GM12878 (cell line): ENCODE data around the gene ACD. TPM values are rescaled to one million over a fixed set of nuclear protein-coding genes. Genes with fewer than 3 reads are reported as not detected.

Experiments
- ATF3 ChIP-seq: IDR thresholded peaks from 2 replicates; pipeline ENCODE4 v1.6.1; 2011; ENCODE audit warnings: low read depth, mild to moderate bottlenecking, low read length, moderate library complexity, borderline replicate concordance; ENCODE audit errors: extremely low read depth
- BACH1 ChIP-seq: fragments of 450-650 bp; IDR thresholded peaks from 2 replicates; pipeline ENCODE4 v1.6.1; 2017; ENCODE audit warnings: mild to moderate bottlenecking, borderline replicate concordance
- CTCF ChIP-seq, 3 experiments: IDR thresholded peaks in 2 of 3; conservative IDR thresholded peaks in 1 of 3; 2 replicates each; pipeline ENCODE4 v1.5.1; 2011; ENCODE audit warnings: low read depth in 3 of 3, low read length in 3 of 3, mild to moderate bottlenecking in 3 of 3, control low read depth in 2 of 3, moderate library complexity in 2 of 3, inconsistent platforms in 1 of 3, mixed read lengths in 1 of 3; ENCODE audit not compliant: control insufficient read depth in 2 of 3, insufficient read depth in 1 of 3; ENCODE audit errors: extremely low read depth in 1 of 3
- EED ChIP-seq: sonication (generic); IDR thresholded peaks from 2 replicates; pipeline ENCODE4 v1.6.1; 2016; ENCODE audit warnings: antibody characterized with exemption, low read depth
- ELK1 ChIP-seq: IDR thresholded peaks from 2 replicates; pipeline ENCODE4 v1.6.1; 2012; ENCODE audit warnings: low read depth, low read length, improper control_type of control experiment
- KAT2A ChIP-seq: conservative IDR thresholded peaks from 2 replicates; pipeline ENCODE4 v1.6.1; 2011; ENCODE audit warnings: low read depth, low read length; ENCODE audit not compliant: control insufficient read depth
- LARP7 ChIP-seq: fragments of 450-650 bp; IDR thresholded peaks from 2 replicates; pipeline ENCODE4 v1.6.1; 2017; ENCODE audit warnings: mild to moderate bottlenecking
- MAX ChIP-seq: IDR thresholded peaks from 2 replicates; pipeline ENCODE4 v1.6.1; 2012; ENCODE audit warnings: low read depth, low read length, improper control_type of control experiment
- MLLT1 ChIP-seq: fragments of 450-650 bp; IDR thresholded peaks from 2 replicates; pipeline ENCODE4 v1.6.1; 2016; ENCODE audit warnings: mild to moderate bottlenecking
- MTA2 ChIP-seq: fragments of 450-650 bp; IDR thresholded peaks from 2 replicates; pipeline ENCODE4 v1.6.1; 2016; ENCODE audit warnings: low read depth, mild to moderate bottlenecking, moderate library complexity
- MXI1 ChIP-seq: fragments of 150-350 bp; IDR thresholded peaks from 2 replicates; pipeline ENCODE4 v1.6.1; 2011; ENCODE audit warnings: low read depth, mild to moderate bottlenecking, inconsistent platforms, low read length, improper control_type of control experiment
- PKNOX1 ChIP-seq: fragments of 450-650 bp; IDR thresholded peaks from 2 replicates; pipeline ENCODE4 v1.6.1; 2016; ENCODE audit warnings: mild to moderate bottlenecking
- POLR2AphosphoS2 ChIP-seq: IDR thresholded peaks from 2 replicates; pipeline ENCODE4 v1.6.1; 2011; ENCODE audit warnings: low read depth, mild to moderate bottlenecking, low read length, improper control_type of control experiment, moderate library complexity
- RAD21 ChIP-seq: IDR thresholded peaks from 2 replicates; pipeline ENCODE4 v1.6.1; 2011; ENCODE audit warnings: mild to moderate bottlenecking, low read depth, low read length, moderate library complexity; ENCODE audit not compliant: insufficient read depth
- RB1 ChIP-seq: fragments of 450-650 bp; formaldehyde crosslinking; IDR thresholded peaks from 2 replicates; pipeline ENCODE4 v1.6.1; 2017; ENCODE audit warnings: mild to moderate bottlenecking, borderline replicate concordance
- RBBP5 ChIP-seq: fragments of 200-600 bp; sonication (generic); conservative IDR thresholded peaks from 2 replicates; pipeline ENCODE4 v1.6.1; 2016
- SMARCA5 ChIP-seq: fragments of 450-650 bp; IDR thresholded peaks from 2 replicates; pipeline ENCODE4 v1.6.1; 2017; ENCODE audit warnings: mild to moderate bottlenecking
- SMC3 ChIP-seq: IDR thresholded peaks from 2 replicates; pipeline ENCODE4 v1.6.1; 2011; ENCODE audit warnings: low read length, improper control_type of control experiment, borderline replicate concordance
- ZNF687 ChIP-seq: fragments of 450-650 bp; IDR thresholded peaks from 2 replicates; pipeline ENCODE4 v1.6.1; 2017; ENCODE audit warnings: mild to moderate bottlenecking, moderate library complexity
- polyA plus RNA-seq, 11 experiments: library from polyadenylated mRNA; depleted of rRNA in 4 of 11; unstranded in 6 of 11; stranded (reverse) in 5 of 11; fragments of >200 nt; fragmentation: Nextera tagmentation in 4 of 11; fragmentation: Illumina TruSeq in 1 of 11; extraction: Ambion mirVana in 4 of 11; extraction: Trizol in 1 of 11; gene quantifications; 1 replicate in 1 of 11; 2 replicates in 10 of 11; pipeline versions ENCODE4 v1.2.1 to v1.2.3, GENCODE V29; 2011 to 2016; ENCODE audit warnings: inconsistent platforms in 2 of 11, missing spikeins in 2 of 11, low read depth in 1 of 11
- total RNA-seq, 4 experiments: library from RNA; depleted of rRNA in 3 of 4; stranded (reverse); fragments of >200 nt in 3 of 4; fragmentation: Illumina TruSeq in 1 of 4; extraction: Trizol in 1 of 4; gene quantifications; 2 replicates each; pipeline versions ENCODE4 v1.2.1 to v1.2.3, GENCODE V29; 2013 to 2021

ACD gene
- total and polyA plus RNA-seq, 10 of the 15 experiments (the other 5 are each of a cell fraction or from before 2014, with no cell fraction given): 2.9 to 46.7 (median 23.9) TPM

- TF ChIP-seq CTCF (IDR thresholded peaks at IDR 0.05 in 2 of 3, conservative IDR thresholded peaks at IDR 0.05 in 1 of 3; ENCODE audit: control insufficient read depth in 2 of 3, extremely low read depth in 1 of 3, insufficient read depth in 1 of 3, low read depth in 3 of 3, low read length in 3 of 3) (peak; percentile 91 to 94 (median 92)), SMARCA5 (peak; percentile 57; the same call in 1 of the 2 replicates), MTA2 (no peak), EED (0 out of 2 replicates have a peak, but pooled peaks have one; percentile 21), POLR2AphosphoS2 (no peak), SMC3 (peak; percentile 95), ELK1 (no peak), KAT2A (no peak), RBBP5 (no peak), ATF3 (no peak), MAX (0 out of 2 replicates have a peak, but pooled peaks have one; percentile 30), PKNOX1 (peak; percentile 95), RAD21 (peak; percentile 67), BACH1 (no peak), RB1 (no peak), ZNF687 (peak; percentile 33; the same call in 1 of the 2 replicates), MLLT1 (no peak), MXI1 (0 out of 2 replicates have a peak, but pooled peaks have one; percentile 29), LARP7 (0 out of 2 replicates have a peak, but pooled peaks have one; percentile 11)
Measured at GRCh38 chr16:67667817-67668494, 7.9 kb upstream of the ACD start (continued).
